Measurements from ENCODE around the gene APOB. TPM values are rescaled to one million over a fixed set of nuclear protein-coding genes. Genes with fewer than 3 reads are reported as not detected.

APOB gene
- total and polyA plus RNA-seq, 2 of the 13 experiments (the other 11 are each of a cell fraction or from before 2014, with no cell fraction given) = 1,569 to 2,515 TPM

GRCh38 chr2:21055879-21056790 is 12.3 kb upstream of the APOB start (continued):
- TF ChIP-seq ZHX2 (IDR thresholded peaks at IDR 0.05; ENCODE audit: low read depth) (0 out of 2 replicates have a peak, but pooled peaks have one; percentile 33), ZHX2 (CRISPR knock-in tag; IDR thresholded peaks at IDR 0.05; ENCODE audit: borderline replicate concordance) (no peak; the same call in 1 of the 2 replicates), YEATS2 (CRISPR knock-in tag; IDR thresholded peaks at IDR 0.05; ENCODE audit: borderline replicate concordance) (no peak; the same call in 1 of the 2 replicates), ATF1 (CRISPR knock-in tag; IDR thresholded peaks at IDR 0.05) (peak; percentile 81), MEF2D (CRISPR knock-in tag; IDR thresholded peaks at IDR 0.05) (peak; percentile 97), ZNF547 (CRISPR knock-in tag; IDR thresholded peaks at IDR 0.05) (peak; percentile 88), MIER2 (CRISPR knock-in tag; IDR thresholded peaks at IDR 0.05) (peak; percentile 90; the same call in 1 of the 2 replicates), ZFP1 (CRISPR knock-in tag; IDR thresholded peaks at IDR 0.05) (peak; percentile 98), ZNF792 (CRISPR knock-in tag; IDR thresholded peaks at IDR 0.05) (peak; percentile 98), PLSCR1 (CRISPR knock-in tag; IDR thresholded peaks at IDR 0.05; ENCODE audit: borderline replicate concordance) (no peak), TBX2 (CRISPR knock-in tag; IDR thresholded peaks at IDR 0.05; ENCODE audit: borderline replicate concordance) (peak; percentile 100), MLX (CRISPR knock-in tag; IDR thresholded peaks at IDR 0.05) (peak; percentile 98), ZNF496 (CRISPR knock-in tag; IDR thresholded peaks at IDR 0.05; ENCODE audit: insufficient replicate concordance) (no peak), PCBP2 (optimal IDR thresholded peaks at IDR 0.05; ENCODE audit: low read depth, low read length, poor library complexity, severe bottlenecking) (no peak), POLR2AphosphoS5 (IDR thresholded peaks at IDR 0.05; ENCODE audit: low read depth, low read length) (peak; percentile 49), ZNF138 (CRISPR knock-in tag; IDR thresholded peaks at IDR 0.05; ENCODE audit: low read depth) (no peak), SIX1 (CRISPR knock-in tag; IDR thresholded peaks at IDR 0.05; ENCODE audit: borderline replicate concordance) (peak; percentile 95), PBX3 (CRISPR knock-in tag; IDR thresholded peaks at IDR 0.05; ENCODE audit: borderline replicate concordance) (no peak), ARNT (IDR thresholded peaks at IDR 0.05) (no peak), ZNF207 (IDR thresholded peaks at IDR 0.05; ENCODE audit: borderline replicate concordance) (no peak)

Data from HepG2 (cell line).